DND-41 (cell line): ENCODE data around the gene SCNN1A.

ENCODE experiments used
- ATAC-seq: fragments of 200-7000 bp; cut with Tn5 transposase; 3 replicates; pipeline ENCODE4 v1.9.1; 2021; ENCODE audit warnings: low read depth; ENCODE audit not compliant: insufficient read depth
- DNase-seq: peaks from one replicate; pipeline ENCODE4 v3.0.0-alpha.2; 2020
- H2AFZ ChIP-seq: 2 replicates; pipeline ENCODE4 v1.6.0; 2012; ENCODE audit warnings: low read depth, low read length
- H3K27ac ChIP-seq: 2 replicates; pipeline ENCODE4 v1.5.1; 2012; ENCODE audit warnings: low read length, inconsistent platforms
- H3K27me3 ChIP-seq: fragments of 200-600 bp; sonication (generic); 2 replicates; pipeline ENCODE4 v1.6.0; 2012; ENCODE audit warnings: low read length, mild to moderate bottlenecking, inconsistent platforms; ENCODE audit not compliant: insufficient read depth, poor library complexity
- H3K36me3 ChIP-seq: 2 replicates; pipeline ENCODE4 v1.5.1; 2012; ENCODE audit warnings: low read length, inconsistent platforms; ENCODE audit not compliant: insufficient read depth
- H3K4me1 ChIP-seq: 2 replicates; pipeline ENCODE4 v1.5.1; 2012; ENCODE audit warnings: mild to moderate bottlenecking, low read length; ENCODE audit not compliant: insufficient read depth
- H3K4me2 ChIP-seq: 2 replicates; pipeline ENCODE4 v1.6.0; 2012; ENCODE audit warnings: mild to moderate bottlenecking, moderate library complexity, low read length, inconsistent platforms; ENCODE audit not compliant: insufficient read depth
- H3K4me3 ChIP-seq, 2 experiments: fragments of 200-600 bp in 1 of 2; shearing (Covaris generic) in 1 of 2; 2 replicates each; pipeline ENCODE4 v1.5.1; 2012 to 2016; ENCODE audit warnings: inconsistent platforms in 2 of 2, low read length in 2 of 2, mild to moderate bottlenecking in 2 of 2, low read depth in 1 of 2, moderate library complexity in 1 of 2
- H3K79me2 ChIP-seq: 2 replicates; pipeline ENCODE4 v1.6.0; 2012; ENCODE audit warnings: low read length, inconsistent platforms; ENCODE audit not compliant: insufficient read depth
- H3K9ac ChIP-seq: 2 replicates; pipeline ENCODE4 v1.6.0; 2012; ENCODE audit warnings: low read depth, mild to moderate bottlenecking, inconsistent platforms, low read length, moderate library complexity
- H3K9me3 ChIP-seq: 2 replicates; pipeline ENCODE4 v1.5.1; 2012; ENCODE audit warnings: low read length, moderate library complexity, mild to moderate bottlenecking, inconsistent platforms; ENCODE audit not compliant: insufficient read depth, severe bottlenecking
- H4K20me1 ChIP-seq: 2 replicates; pipeline ENCODE4 v1.6.0; 2012; ENCODE audit warnings: low read length; ENCODE audit not compliant: insufficient read depth
- CTCF ChIP-seq: IDR thresholded peaks from 2 replicates; pipeline ENCODE4 v1.5.1; 2012; ENCODE audit warnings: borderline replicate concordance, low read length, moderate library complexity, mild to moderate bottlenecking; ENCODE audit not compliant: poor library complexity, severe bottlenecking; ENCODE audit errors: extremely low read depth
- EZH2 ChIP-seq: IDR thresholded peaks from 3 replicates; pipeline ENCODE4 v1.6.1; 2012; ENCODE audit warnings: borderline replicate concordance, low read depth, mild to moderate bottlenecking, moderate library complexity, low read length, inconsistent platforms; ENCODE audit not compliant: severe bottlenecking

SCNN1A gene

GRCh38 chr12:6378709-6379472 is 3.5 kb upstream of the SCNN1A start:
- no peak for ATAC-seq
- Histone ChIP-seq H4K20me1 (no peaks in the 10 kb centered on the region), H3K4me1 (peaks cover 9% of the 10 kb centered on the region), H3K27ac (no peak overlapping the region), H3K9ac (no peak overlapping the region), H3K4me2 (no peak overlapping the region), H3K27me3 (peaks cover 6% of the 10 kb centered on the region), H3K79me2 (no peaks in the 10 kb centered on the region), H2AFZ (no peak overlapping the region), H3K9me3 (no peaks in the 10 kb centered on the region), H3K4me3 (no peak overlapping the region), H3K36me3 (no peaks in the 10 kb centered on the region)
- no peak for TF ChIP-seq CTCF
- TF ChIP-seq EZH2, result no peak
- no peak for DNase-seq

GRCh38 chr12:6377667-6377994 is 2.3 kb upstream of the SCNN1A start:
- Histone ChIP-seq H2AFZ (no peak overlapping the region), H3K9me3 (no peaks in the 10 kb centered on the region), H3K36me3 (no peaks in the 10 kb centered on the region), H3K4me3 (no peak overlapping the region), H3K79me2 (no peaks in the 10 kb centered on the region), H3K27ac (no peak overlapping the region), H3K4me2 (no peak overlapping the region), H3K9ac (no peak overlapping the region), H3K4me1 (peaks cover 9% of the 10 kb centered on the region), H3K27me3 (peaks cover 6% of the 10 kb centered on the region), H4K20me1 (no peaks in the 10 kb centered on the region)
- TF ChIP-seq CTCF (no peak), EZH2 (no peak)
- ATAC-seq, result no peak
- DNase-seq, result no peak

- no peaks in the 10 kb centered on the region for H4K20me1 ChIP-seq
These were observed 1.7 kb upstream of the SCNN1A start for GRCh38 chr12:6376870-6377666.

More at GRCh38 chr12:6376870-6377666, 1.7 kb upstream of the SCNN1A start:
- no peaks in the 10 kb centered on the region for H3K36me3 ChIP-seq
- H3K4me2 ChIP-seq, result no peak overlapping the region
- no peak overlapping the region for H3K9ac ChIP-seq
- TF ChIP-seq EZH2 (no peak), CTCF (no peak)
- H3K4me3 ChIP-seq, result no peak overlapping the region
- no peak overlapping the region for H3K27ac ChIP-seq
- DNase-seq (no peak), ATAC-seq (peak; percentile 41)
- no peaks in the 10 kb centered on the region for H3K9me3 ChIP-seq
- H3K4me1 ChIP-seq, result peaks cover 9% of the 10 kb centered on the region
- no peaks in the 10 kb centered on the region for H3K79me2 ChIP-seq
- H2AFZ ChIP-seq, result no peak overlapping the region
- H3K27me3 ChIP-seq, result peaks cover 6% of the 10 kb centered on the region
